A549 treated with ZK216348 at 1 μM for 4 hours (cell line): ENCODE measurements around the gene LDAH. TPM values are rescaled to one million over a fixed set of nuclear protein-coding genes. Genes with fewer than 3 reads are reported as not detected.

Experiments used
- total RNA-seq: library from RNA; stranded (reverse); fragments of 200-300 nt; extraction: Qiagen RNA extraction; gene quantifications from 5 replicates; pipeline ENCODE4 v1.2.3, GENCODE V29; 2022; ENCODE audit warnings: low read depth

The LDAH gene
- total RNA-seq: 16.9 to 24.1 TPM (median 18.0 TPM) in 5 replicates

GRCh38 chr2:20822535-20823490 lies at the start of gene LDAH:
LDAH (minus strand) TSS chr2:20823101; CDS start chr2:20801463, 21,638 bp downstream.

GRCh38 chr2:20666304-20667150 lies 156.4 kb downstream of the LDAH start, which contains the start of gene GDF7:
GDF7 (plus strand) TSS chr2:20667144; CDS start chr2:20667240, 96 bp downstream.

GRCh38 chr2:20650877-20651730 lies 171.8 kb downstream of the LDAH start, which contains the start of gene HS1BP3:
HS1BP3 (minus strand) TSS chr2:20651098; CDS start chr2:20651063, 35 bp downstream.

Other genes starting within 250 kb of the LDAH start
- 33.4 to 51.4 TPM (median 44.3 TPM) in 5 replicates for gene HS1BP3, start 172.0 kb downstream of the LDAH start, total RNA-seq
- 0.05 to 0.11 TPM (median 0.08 TPM) in 5 replicates for gene GDF7, start 156.0 kb downstream of the LDAH start, total RNA-seq
- not detected in 5 replicates for gene APOB, start 221.0 kb upstream of the LDAH start, total RNA-seq